Activated CD4-positive, alpha-beta T cell treated with anti-CD3 and anti-CD28 coated beads, Interleukin-2, amount 10 ng/mL, durations not matched to agents 24 days and 14 days (primary cell): ENCODE data around the gene C1QTNF1. TPM values are rescaled to one million over a fixed set of nuclear protein-coding genes. Genes with fewer than 3 reads are reported as not detected.

Source experiments
- DNase-seq: peaks from one replicate; pipeline ENCODE4 v3.0.0; 2022
- H3K27ac Mint-ChIP-seq: one replicate; pipeline ENCODE4 v1.8.0; 2022; ENCODE audit warnings: mild to moderate bottlenecking, mixed read lengths
- H3K27me3 Mint-ChIP-seq: one replicate; pipeline ENCODE4 v1.8.0; 2022; ENCODE audit warnings: mixed read lengths
- H3K36me3 Mint-ChIP-seq: one replicate; pipeline ENCODE4 v1.8.0; 2022; ENCODE audit warnings: low read depth, mild to moderate bottlenecking, mixed read lengths
- H3K4me1 Mint-ChIP-seq: one replicate; pipeline ENCODE4 v1.8.0; 2021; ENCODE audit warnings: mixed read lengths
- H3K4me3 Mint-ChIP-seq: one replicate; pipeline ENCODE4 v1.8.0; 2022; ENCODE audit warnings: mild to moderate bottlenecking, moderate library complexity, mixed read lengths
- H3K9me3 Mint-ChIP-seq: one replicate; pipeline ENCODE4 v1.8.0; 2021; ENCODE audit warnings: mixed read lengths
- intact Hi-C: fragments of 100-400 bp; cut with micrococcal nuclease; formaldehyde crosslinking; loops from one replicate; pipeline ENCODE4 v1.15.1; 2023
- total RNA-seq: library from RNA; stranded (reverse); gene quantifications from 2 replicates; pipeline ENCODE4 v1.2.3, GENCODE V29; 2022

The C1QTNF1 gene
- total RNA-seq, 1 donor from 2014 or later = not detected

DNA sequence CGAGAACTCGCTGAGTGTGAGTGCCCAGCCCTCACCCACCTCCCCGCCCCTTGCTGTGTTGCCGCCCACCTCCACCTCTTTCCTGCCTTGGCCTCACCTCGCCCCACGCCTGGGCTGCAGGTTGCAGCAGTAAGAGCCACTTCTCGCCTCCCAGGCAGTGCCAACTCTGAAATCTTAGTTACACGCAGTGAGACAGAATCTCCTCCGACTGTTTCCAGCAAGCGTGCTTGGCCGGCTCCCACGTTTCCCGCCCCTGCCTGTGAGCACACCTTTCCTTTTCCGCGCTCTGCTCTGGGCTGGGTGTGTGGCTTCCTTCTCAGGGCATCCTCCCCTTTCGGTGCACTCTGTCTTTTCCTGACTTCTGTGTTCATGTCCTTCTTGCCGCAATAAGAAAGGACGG, 56.4 kb downstream of the C1QTNF1 start:
- H3K4me3 Mint-ChIP-seq = no peak overlapping the region
- intact Hi-C loops = no loop called here
- H3K27me3 Mint-ChIP-seq = no peaks in the 10 kb centered on the region
- DNase-seq = no peak
- no peak overlapping the region for H3K27ac Mint-ChIP-seq
- no peaks in the 10 kb centered on the region for H3K9me3 Mint-ChIP-seq
- H3K36me3 Mint-ChIP-seq = peaks cover 21% of the 10 kb centered on the region
- peaks cover 10% of the 10 kb centered on the region for H3K4me1 Mint-ChIP-seq

DNA sequence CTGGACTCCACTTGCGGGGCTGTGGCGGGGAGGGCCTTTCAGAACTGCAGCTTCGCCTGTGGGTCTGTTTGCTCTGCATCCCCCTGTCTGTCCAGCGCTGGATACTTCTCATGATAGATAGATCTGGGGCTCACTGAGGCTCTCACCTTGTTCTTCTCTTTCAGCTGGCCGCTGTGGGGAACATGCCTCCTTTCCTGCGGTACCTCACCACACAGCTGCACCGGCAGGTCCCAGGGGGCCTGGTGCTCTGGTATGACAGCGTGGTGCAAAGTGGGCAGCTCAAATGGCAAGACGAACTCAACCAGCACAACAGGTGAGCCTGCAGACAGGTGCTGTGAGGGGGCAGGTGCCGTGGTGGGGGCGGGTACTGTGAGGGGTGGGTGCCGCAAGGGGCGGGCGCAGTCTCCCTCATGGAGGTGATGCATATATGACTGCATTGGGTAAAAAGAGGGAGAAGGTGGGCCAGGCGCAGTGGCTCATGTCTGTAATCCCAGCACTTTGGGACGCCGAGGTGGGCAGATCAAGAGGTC, 56.9 kb downstream of the C1QTNF1 start:
- peaks cover 21% of the 10 kb centered on the region for H3K36me3 Mint-ChIP-seq

DNA sequence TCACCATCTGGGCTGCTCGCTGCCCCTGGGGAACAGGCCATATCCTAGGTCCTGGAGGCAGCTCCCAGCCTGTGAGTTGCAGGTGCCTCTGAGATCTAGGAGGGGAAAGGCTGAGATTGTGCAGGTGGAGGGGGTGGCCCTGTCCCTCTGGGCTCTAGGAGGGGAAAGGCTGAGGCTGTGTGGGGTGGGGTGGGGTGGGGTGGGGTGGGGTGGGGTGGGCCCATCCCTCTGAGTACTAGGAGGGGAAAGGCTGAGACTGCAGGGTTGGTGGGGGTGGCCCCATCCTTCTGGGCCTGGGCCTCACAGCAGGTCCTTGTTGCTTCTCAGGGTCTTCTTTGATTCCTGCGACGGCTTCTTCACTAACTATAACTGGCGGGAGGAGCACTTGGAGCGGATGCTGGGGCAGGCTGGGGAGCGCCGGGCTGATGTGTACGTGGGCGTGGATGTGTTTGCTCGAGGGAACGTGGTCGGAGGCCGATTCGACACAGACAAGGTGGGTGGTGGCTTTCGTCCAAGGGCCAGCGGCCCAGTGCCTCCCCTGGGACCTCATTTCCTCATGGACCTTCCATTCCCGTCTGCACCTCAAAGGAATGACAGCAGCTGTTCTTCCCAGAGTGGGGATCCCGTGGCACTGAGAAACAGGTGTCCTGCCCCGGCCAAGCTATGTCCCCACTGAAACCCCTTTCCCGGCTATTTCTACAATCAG, 57.8 kb downstream of the C1QTNF1 start:
- Mint-ChIP-seq H3K4me1 (no peaks in the 10 kb centered on the region), H3K27ac (no peak overlapping the region), H3K4me3 (no peak overlapping the region), H3K27me3 (no peaks in the 10 kb centered on the region), H3K9me3 (no peaks in the 10 kb centered on the region), H3K36me3 (peaks cover 21% of the 10 kb centered on the region)
- intact Hi-C loops = no loop called here
- DNase-seq = no peak

More for the DNA sequence above, 56.9 kb downstream of the C1QTNF1 start:
- intact Hi-C loops = no loop called here
- H3K27me3 Mint-ChIP-seq = no peaks in the 10 kb centered on the region
- H3K27ac Mint-ChIP-seq = no peak overlapping the region
- no peaks in the 10 kb centered on the region for H3K9me3 Mint-ChIP-seq
- H3K4me3 Mint-ChIP-seq = no peak overlapping the region
- no peak for DNase-seq
- H3K4me1 Mint-ChIP-seq = peaks cover 6% of the 10 kb centered on the region

DNA sequence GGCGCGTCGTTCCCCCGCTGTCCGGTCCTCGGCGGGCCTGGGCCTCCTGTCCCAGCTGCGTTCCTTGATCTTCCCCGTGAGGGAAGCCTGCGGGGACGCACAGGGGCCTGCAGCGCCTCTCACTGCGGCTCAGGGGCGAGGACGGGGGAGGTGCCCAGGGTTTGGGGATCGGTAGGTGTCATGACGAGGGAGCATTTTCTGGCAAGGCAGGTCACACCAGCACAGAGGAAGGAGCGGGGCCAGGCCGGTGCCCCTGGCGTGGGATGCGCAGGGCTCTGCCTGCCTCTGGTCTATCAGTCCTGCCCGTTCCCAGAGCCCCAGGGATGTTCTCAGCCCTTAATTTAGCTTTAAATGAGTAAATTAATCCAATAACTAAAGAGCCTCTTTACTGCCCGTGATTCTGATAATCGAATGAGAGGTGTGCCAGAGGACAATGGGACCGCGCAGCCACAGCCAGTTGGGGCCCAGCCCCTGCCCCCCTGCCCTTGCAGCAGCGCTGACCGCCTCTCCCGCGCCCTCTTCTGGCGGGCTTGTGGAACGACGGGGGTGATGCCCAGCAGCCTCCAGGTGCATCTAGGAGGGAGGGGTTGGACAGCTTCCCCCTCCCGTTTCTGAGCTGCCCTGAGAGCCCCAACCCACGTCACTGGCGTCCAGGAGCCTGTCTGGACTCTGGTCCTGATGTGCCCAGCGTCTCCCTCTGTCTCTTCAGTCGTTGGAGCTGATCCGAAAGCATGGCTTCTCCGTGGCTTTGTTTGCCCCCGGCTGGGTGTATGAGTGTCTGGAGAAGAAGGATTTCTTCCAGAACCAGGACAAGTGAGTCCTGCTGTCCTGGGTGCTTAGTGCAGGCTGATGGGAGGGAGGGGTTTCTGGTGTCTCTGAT, 58.6 kb downstream of the C1QTNF1 start:
- intact Hi-C loops = no loop called here
- DNase-seq = peak; percentile 86
- Mint-ChIP-seq H3K4me3 (no peak overlapping the region), H3K36me3 (peaks cover 21% of the 10 kb centered on the region), H3K9me3 (no peaks in the 10 kb centered on the region), H3K27ac (no peak overlapping the region), H3K4me1 (no peaks in the 10 kb centered on the region), H3K27me3 (no peaks in the 10 kb centered on the region)

DNA sequence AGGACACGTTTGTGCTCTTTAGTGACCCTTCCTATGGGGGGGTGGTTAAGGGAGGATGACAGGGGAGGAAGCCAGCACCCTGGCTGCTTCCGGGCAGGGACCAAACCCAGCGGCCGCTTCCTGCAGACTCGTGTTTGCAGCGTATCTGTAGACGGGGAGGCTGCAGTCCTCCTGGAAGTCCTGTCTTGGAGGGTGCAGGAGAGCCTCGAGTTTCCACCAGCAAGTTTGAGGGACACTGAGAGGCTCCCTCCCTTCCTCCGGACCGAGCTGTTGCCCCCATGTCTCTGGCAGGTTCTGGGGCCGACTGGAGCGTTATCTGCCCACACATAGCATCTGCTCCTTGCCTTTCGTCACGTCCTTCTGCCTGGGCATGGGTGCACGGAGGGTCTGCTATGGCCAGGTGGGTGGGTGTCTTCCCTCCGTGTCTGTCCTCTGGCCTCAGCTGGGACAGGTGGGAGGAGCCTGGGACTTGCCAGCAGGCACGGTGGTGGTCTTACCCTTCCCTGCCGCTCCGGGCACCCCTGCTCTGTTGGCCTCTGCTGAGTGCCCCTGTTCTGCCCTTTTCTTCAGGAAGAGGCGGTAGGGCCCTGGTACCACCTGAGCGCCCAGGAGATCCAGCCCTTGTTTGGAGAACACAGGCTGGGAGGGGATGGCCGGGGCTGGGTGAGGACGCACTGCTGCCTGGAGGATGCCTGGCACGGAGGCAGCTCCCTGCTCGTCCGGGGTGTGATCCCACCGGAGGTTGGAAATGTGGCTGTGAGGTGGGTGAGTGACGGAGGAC, 59.4 kb downstream of the C1QTNF1 start:
- Mint-ChIP-seq H3K4me3 (no peak overlapping the region), H3K27me3 (no peaks in the 10 kb centered on the region), H3K9me3 (no peaks in the 10 kb centered on the region), H3K36me3 (peaks cover 19% of the 10 kb centered on the region), H3K4me1 (no peaks in the 10 kb centered on the region), H3K27ac (no peak overlapping the region)
- intact Hi-C loops = no loop called here
- DNase-seq = no peak

DNA sequence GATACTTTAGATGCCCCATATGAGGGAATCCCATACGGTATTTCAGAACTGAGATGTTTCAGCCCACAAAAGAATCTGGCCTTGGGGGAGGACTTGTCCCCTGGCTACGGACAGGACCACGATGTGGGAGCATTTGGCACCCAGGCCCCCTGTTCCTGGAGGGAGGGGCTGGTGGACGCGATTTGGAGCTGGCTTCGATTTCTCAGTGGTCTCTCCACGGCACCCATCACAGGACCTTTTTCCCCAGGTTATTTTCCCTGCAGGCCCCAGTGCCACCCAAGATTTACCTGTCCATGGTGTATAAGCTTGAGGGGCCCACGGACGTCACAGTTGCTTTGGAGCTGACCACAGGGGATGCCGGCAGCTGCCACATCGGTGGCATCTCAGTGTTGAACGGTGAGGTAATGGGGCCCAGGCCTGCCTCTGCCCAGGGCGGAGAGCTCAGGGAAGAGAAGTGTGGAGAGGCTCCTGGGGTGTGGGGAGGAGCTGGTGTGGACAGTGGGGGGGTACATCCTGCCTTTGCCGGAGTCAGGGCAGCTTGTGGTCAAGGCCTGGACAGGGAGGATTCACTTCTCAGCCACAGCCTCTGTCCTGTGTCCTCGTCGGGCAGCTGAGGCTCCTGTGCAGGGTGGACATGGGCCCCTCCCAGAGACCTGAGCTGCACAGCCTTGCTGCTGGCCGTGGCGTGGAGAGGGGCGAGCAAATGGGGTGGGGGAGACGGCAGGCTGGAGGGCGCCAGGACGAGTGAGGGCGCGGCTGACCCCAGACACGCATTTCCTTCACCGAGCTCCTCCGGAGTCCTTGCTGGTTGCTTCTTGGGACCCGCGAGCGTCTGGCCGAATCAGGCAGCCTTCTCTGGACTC, 60.6 kb downstream of the C1QTNF1 start:
- intact Hi-C loops = no loop called here
- Mint-ChIP-seq H3K4me1 (no peaks in the 10 kb centered on the region), H3K27ac (no peak overlapping the region), H3K4me3 (no peak overlapping the region), H3K9me3 (no peaks in the 10 kb centered on the region), H3K27me3 (no peaks in the 10 kb centered on the region), H3K36me3 (peaks cover 19% of the 10 kb centered on the region)
- no peak for DNase-seq

DNA sequence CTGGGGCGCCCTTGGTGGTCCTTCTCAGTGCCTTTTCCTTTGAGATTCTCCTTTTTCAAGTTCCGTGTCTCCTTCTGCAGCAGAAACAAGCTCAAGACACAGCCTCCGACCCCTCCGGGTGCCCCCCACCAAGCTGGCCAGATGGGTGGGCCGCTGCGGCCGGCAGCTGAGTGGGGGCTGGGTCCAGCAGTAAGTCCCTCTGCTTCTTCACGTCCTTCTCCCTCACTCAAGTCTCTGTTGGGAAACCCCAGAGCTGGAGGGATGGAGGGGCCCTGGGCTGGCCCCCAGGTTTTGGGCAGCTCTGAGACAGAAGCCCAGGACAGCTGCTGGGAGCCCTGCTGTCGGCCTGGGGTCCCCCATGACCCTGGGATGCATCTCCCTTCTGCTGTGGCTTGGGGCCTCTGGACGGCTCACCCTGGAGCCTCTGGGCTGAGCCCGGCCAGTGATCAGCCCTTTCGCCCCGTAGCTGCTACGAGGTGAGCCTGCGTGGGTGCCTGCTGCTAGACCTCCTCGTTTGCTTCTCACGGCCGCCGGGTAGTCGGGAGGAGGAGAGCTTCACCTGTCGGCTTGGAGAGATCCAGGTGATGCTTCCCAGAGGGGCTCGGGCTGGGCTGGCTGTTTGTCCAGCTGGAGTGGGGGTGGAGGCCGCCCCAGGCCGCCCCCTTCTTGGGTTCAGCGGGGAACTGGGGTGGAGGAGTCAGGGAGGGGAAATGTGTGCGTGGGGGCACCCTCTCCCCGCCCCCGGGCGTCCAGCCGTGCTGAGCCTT, 61.4 kb downstream of the C1QTNF1 start:
- peaks cover 16% of the 10 kb centered on the region for H3K36me3 Mint-ChIP-seq
- no peaks in the 10 kb centered on the region for H3K27me3 Mint-ChIP-seq
- no peaks in the 10 kb centered on the region for H3K4me1 Mint-ChIP-seq
- H3K9me3 Mint-ChIP-seq = no peaks in the 10 kb centered on the region
- intact Hi-C loops = no loop called here
- H3K4me3 Mint-ChIP-seq = no peak overlapping the region
- H3K27ac Mint-ChIP-seq = no peak overlapping the region
- DNase-seq = no peak

DNA sequence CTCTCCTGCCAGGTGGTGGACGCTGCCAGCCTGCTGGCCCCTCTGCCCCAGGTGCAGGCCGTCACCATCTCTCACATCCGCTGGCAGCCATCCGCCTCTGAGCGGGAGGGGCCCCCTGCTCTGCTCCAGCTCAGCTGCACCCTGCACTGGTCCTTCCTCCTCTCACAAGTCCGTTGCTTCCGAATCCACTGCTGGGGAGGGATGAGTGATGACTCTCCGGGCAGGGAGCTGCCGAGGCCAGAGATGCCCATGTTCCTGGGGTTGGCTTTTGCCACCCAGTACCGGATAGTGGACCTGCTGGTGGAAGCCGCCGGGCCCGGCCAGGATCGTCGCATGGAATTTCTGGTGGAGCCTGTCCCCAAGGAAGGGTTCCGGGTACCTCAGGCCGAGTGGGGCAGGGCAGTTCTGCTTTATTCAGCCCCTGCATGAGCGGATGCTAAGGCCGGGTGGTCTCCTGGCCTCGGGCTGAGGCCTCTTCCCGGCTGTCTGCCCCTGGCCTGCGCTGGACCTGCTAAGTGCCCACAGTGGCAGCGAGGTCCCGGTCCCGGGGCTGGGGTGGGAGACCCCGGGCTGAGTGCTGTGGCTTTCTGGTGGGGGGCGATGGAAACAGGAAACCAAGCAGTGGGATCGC, 62.1 kb downstream of the C1QTNF1 start:
- Mint-ChIP-seq H3K4me1 (no peaks in the 10 kb centered on the region), H3K27me3 (no peaks in the 10 kb centered on the region), H3K36me3 (peaks cover 11% of the 10 kb centered on the region), H3K27ac (no peak overlapping the region), H3K9me3 (no peaks in the 10 kb centered on the region), H3K4me3 (no peak overlapping the region)
- DNase-seq = no peak
- intact Hi-C loops = no loop called here

DNA sequence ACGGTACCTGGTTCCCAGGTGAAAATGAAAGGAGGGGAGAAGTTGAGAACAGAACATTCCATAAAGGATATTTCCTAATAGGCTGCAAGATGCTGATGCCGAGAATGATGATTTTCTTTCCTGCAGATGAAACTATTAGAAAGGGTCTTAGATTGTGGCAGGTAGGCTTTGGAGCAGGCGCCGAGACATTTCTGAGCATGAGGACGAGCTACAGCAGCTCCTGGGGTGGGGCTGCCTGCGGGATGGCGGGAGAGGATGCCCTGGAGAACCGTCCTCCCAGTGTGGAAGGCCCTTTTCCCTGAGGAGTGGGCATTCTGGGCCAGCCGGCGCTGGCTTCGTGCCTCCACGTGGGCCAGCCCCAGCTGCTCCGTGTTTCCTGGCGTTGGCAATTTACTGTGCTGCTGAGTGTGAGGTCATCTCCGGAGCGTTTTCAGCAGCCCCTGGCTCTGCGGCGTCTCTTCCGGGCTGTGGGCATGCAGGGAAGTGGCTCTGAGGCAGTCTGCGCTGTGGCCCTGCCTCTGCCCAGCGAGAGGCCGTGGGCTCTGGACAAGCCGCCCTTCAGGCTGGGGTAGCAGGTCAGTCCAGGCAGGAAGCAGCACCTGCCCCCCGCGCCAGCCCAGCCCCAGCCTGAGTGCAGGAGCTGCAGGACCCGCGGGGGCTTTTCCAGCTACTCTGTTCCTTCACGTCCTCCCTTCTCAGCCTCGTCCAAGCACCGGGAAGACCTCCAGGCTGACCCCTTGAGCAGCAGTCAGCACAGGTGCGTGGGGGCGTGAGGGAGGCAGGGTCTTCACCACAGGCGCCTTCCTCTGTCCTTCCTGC, 62.8 kb downstream of the C1QTNF1 start:
- Mint-ChIP-seq H3K36me3 (peaks cover 6% of the 10 kb centered on the region), H3K4me1 (no peaks in the 10 kb centered on the region), H3K4me3 (no peak overlapping the region), H3K27ac (no peak overlapping the region), H3K9me3 (no peaks in the 10 kb centered on the region), H3K27me3 (no peaks in the 10 kb centered on the region)
- intact Hi-C loops = loop anchor here (1.0 kb wide), 1 partner anchor 306 kb away; no protein-coding TSS in a partner anchor
- no peak for DNase-seq

DNA sequence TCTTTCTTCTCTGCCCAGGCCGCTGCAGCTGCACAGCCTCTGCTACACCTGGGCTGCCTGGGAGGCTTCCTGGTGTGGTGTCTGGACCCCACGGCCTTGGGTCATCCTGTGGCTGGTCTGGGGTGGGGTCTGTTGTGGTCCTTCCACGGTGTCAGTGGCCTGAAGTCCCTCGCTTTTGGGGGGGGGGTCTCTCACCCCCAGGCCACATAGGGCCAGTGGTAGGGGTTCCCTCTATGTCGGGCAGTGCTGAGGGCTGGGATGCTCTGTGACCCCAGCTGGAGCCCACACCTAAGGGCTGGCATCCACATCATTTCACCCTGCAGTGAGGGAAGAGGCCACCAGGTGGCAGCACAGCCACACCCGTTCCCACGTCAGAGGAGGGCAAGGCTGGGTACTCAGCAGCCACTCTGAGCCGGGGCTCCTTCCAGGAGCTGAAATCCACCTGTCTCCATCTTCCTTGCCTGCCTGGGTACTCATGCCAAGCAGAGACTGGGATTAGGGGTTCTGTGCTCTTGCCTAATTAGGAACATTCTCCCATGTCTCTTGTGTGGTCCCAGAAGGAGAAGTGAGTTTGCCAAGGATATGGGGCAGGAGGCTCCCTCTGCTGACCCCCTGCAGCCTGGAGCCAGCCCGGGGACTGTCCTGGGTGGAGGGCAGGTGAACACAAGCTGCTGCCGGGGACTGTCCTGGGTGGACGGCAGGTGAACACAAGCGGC, 63.6 kb downstream of the C1QTNF1 start:
- Mint-ChIP-seq H3K27me3 (peaks cover 3% of the 10 kb centered on the region), H3K4me1 (peaks cover 2% of the 10 kb centered on the region), H3K36me3 (peaks cover 2% of the 10 kb centered on the region), H3K4me3 (no peak overlapping the region), H3K27ac (no peak overlapping the region), H3K9me3 (no peaks in the 10 kb centered on the region)
- peak; percentile 92 for DNase-seq
- intact Hi-C loops = loop anchor here (1.0 kb wide), 1 partner anchor 306 kb away; no protein-coding TSS in a partner anchor
